Neural progenitor cell (in vitro differentiated cells): ENCODE results near the gene GPX8.

Experiments used
- CTCF ChIP-seq: fragments of 200-600 bp; sonication (generic); IDR thresholded peaks from 2 replicates; pipeline ENCODE4 v1.5.1; 2017; ENCODE audit warnings: antibody characterized with exemption, mild to moderate bottlenecking
- EZH2 ChIP-seq: fragments of 200-600 bp; sonication (generic); IDR thresholded peaks from 2 replicates; pipeline ENCODE4 v1.6.1; 2017; ENCODE audit warnings: antibody characterized with exemption, mild to moderate bottlenecking, moderate library complexity

- TF ChIP-seq EZH2, result no peak
- TF ChIP-seq CTCF, result no peak
Measured at GRCh38 chr5:55149308-55149795, 10.6 kb upstream of the GPX8 start.
